ENCODE data around the gene FMO5.

DNA sequence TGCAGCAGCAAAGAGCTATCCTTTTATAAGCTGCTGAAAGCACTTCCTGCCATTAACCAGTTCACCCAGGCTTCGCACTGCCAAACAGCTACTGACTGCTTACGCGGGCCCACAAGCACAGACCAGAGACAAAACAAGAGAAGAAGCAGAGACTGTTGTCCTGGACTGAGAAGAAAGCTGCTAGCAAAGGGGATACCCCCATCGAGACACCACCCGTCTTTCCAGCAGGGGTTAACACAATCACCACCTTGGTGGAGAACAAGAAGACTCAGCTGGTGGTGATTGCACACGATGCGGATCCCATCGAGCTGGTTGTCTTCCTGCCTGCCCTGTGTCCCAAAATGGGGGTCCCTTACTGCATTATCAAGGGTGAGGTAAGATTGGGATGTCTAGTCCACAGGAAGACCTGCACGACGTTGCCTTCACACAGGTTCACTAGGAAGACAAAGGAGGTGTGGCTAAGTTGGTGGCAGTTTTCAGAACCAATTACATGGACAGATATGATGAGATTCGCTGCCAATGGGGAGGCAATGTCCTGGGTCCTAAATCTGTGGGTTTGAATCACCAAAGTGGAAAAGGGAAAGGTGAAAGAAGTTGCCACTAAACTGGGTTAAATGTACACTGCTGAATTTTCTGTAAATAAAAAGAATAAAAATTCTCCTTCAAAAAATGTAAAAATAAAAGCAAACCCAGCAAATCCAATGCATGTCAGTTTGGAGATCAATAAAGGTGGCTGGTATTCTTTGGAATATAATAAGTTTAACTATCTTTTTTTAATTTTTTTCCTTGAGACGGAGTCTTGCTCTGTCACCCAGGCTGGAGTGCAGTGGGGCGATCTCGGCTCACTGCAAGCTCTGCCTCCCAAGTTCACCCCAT lies 1.2 kb downstream of the FMO5 start:
- TF ChIP-seq, protein P1, sequence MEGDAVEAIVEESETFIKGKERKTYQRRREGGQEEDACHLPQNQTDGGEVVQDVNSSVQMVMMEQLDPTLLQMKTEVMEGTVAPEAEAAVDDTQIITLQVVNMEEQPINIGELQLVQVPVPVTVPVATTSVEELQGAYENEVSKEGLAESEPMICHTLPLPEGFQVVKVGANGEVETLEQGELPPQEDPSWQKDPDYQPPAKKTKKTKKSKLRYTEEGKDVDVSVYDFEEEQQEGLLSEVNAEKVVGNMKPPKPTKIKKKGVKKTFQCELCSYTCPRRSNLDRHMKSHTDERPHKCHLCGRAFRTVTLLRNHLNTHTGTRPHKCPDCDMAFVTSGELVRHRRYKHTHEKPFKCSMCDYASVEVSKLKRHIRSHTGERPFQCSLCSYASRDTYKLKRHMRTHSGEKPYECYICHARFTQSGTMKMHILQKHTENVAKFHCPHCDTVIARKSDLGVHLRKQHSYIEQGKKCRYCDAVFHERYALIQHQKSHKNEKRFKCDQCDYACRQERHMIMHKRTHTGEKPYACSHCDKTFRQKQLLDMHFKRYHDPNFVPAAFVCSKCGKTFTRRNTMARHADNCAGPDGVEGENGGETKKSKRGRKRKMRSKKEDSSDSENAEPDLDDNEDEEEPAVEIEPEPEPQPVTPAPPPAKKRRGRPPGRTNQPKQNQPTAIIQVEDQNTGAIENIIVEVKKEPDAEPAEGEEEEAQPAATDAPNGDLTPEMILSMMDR (conservative IDR thresholded peaks at IDR 0.05; ENCODE audit: low read length) = no peak
- TF ChIP-seq EZH2phosphoT487 (IDR thresholded peaks at IDR 0.05; ENCODE audit: borderline replicate concordance, low read depth, low read length) = no peak
